HG03521 (cell line): ENCODE data around the gene NCAM2.

Experiments used
- ATAC-seq: cut with Tn5 transposase; IDR thresholded peaks from one replicate; pipeline ENCODE4 v1.9.1; 2021; ENCODE audit warnings: mild to moderate bottlenecking, moderate library complexity; ENCODE audit not compliant: unreplicated experiment

NCAM2 gene

DNA sequence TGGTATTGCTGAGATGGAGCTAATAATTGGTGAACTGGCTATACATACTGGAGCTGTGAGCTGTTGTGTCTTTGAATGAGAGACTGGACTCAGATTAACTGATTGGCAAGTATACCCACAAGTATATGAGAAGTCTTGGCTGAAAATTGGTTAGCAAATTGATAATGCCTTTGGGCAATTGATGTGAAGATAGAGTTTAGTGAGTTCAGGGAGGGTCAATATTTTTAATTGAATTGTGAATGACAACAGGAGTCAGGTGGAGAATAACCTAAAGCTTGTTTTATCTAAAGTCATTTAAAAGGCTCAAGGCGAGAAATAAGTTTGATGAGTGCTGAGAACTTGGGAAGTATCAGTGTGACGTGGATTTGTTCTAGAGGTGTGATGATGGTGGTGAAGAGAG is 27.5 kb downstream of the NCAM2 start:
- no peak for ATAC-seq

DNA sequence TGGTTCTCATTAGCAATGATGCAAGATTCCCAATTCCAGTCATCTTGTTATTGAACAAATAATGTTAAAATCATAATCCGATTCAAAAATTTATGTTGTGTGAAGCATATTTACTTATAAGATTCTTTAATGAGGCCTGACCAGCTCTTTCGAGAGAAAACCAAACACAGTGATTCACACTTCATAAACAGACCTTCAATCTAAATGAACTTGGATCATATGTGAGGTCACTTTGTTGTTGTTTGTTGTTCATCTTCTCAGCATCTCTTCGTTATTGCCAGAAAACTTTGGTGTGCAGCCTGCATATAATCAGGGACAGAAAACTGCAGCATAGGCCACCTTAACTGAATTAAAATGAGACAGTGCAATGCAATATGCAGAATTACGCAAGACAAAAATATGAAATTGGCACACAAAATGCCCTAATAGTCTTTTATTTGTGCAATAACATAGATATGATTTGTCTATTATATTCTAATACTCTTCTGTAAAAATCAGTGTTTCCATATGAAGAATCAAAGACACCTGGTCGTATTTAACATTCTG is 30.1 kb downstream of the NCAM2 start:
- ATAC-seq = no peak

DNA sequence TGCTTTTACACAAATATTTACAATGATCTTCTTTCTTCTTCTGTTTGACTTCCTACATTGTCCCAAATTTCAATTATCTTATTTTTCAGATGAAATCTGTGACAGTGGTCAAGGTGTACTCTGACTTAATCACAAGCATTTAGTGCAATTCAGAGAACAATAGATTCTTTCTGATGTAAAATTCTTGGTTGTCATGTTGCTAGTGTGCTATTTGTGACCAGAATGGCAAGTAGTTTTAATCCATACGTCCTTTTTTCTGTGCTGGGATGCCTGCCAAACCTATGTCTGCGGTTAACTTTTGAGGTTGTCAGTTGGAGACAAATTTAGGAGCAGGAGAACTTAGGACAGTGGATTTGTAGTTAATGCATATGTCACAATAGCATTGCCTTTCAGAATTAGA is 31.0 kb downstream of the NCAM2 start:
- ATAC-seq = no peak

GRCh38 chr21:21030311-21030710 is 32.1 kb downstream of the NCAM2 start:
- no peak for ATAC-seq

GRCh38 chr21:21034036-21034435 is 35.8 kb downstream of the NCAM2 start:
- ATAC-seq = no peak

DNA sequence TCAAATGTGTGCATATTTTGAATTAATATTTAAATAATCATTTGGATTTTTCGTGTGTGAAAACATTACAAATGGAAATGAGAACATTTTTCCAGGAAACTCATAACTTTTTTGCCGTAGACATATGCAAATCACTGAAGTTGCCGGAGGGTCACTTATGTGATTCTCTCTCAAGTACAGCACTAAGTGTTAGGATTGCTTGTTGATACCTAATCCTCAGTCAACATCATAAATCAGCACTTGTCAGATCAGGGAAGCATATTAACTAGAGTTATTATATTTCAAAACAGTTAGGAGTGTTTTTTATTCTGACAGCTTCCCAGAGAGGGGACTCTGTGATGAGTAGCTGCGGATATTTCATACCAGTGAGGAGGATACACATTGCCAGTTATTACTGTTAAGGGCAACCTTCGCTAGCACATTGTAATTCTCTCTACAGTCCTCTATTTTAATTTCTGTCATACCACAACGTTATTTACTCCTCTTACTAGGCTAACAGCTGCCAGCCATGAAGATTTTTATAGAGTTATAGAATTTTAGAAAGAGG is 41.5 kb downstream of the NCAM2 start:
- ATAC-seq = no peak

DNA sequence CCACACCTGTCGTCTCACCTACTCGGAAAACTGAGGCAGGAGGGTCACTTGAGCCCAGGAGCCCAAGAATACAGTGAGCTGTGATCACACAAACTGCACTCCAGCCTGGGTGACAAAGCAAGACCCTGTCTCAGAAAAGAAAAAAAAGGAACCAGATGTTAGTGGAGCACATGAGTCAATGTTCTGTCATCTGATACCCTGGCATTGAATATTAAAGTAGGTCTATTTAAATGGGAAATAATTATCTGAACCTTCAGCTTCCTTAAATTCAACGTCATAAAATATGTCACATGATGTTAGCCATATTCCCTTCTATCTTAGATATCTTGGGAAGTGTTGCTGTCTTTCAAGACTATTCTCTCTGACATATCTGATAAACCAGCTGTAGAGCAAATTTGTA is 47.3 kb downstream of the NCAM2 start:
- ATAC-seq = no peak

GRCh38 chr21:21046063-21046462 is 47.9 kb downstream of the NCAM2 start:
- ATAC-seq = no peak

DNA sequence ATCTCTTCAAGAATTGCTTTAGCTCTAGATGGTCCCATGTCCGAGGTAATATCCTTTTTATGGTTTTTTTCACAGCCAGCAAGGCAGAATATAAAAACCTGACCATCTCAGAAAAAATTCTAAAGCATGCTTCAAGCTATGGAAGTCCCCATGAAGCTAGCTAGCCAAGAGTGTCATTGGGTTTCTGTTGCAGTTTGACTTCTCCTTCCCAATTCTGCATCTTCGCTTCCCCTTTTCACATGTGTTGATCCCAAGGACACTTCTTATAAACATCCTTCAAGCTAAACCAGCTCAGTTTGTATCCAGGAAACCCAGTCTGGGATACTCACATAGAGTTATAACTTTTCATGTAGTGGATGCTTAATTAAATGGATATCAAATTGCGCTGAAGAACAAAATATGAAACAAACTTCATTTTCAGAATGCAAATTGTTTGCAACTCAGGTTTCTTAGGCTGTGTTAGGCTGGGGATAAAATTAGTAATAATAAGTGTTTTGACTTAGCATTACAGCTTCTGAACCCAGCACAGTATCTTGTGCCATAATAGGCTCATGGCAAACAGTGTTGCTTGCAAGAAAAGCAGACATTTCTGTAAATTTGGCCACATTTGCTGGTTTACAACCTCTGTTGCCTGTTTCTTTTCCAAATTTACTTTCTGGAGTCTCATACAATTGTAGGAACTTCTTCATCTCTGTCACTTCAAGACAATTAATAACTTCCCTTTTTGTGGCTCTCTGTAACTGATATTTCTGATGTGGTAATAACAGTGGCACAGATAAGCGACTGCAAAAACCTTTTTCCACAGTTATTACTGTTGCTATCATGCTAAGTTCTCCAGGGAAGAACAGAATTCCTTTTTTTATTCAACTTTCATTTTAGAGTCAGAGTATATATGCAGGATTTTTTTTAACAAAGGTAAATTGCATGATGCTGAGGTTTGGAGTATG is 53.2 kb downstream of the NCAM2 start:
- ATAC-seq = no peak

- ATAC-seq = no peak
These were observed 54.5 kb downstream of the NCAM2 start for GRCh38 chr21:21052672-21053071.

GRCh38 chr21:21057349-21058062 is 59.3 kb downstream of the NCAM2 start:
- no peak for ATAC-seq

- ATAC-seq = no peak
These were observed 65.6 kb downstream of the NCAM2 start for GRCh38 chr21:21063828-21064227.

- ATAC-seq = no peak
These were observed 66.1 kb downstream of the NCAM2 start for GRCh38 chr21:21064353-21064752.

GRCh38 chr21:21067375-21067774 is 69.2 kb downstream of the NCAM2 start:
- no peak for ATAC-seq

DNA sequence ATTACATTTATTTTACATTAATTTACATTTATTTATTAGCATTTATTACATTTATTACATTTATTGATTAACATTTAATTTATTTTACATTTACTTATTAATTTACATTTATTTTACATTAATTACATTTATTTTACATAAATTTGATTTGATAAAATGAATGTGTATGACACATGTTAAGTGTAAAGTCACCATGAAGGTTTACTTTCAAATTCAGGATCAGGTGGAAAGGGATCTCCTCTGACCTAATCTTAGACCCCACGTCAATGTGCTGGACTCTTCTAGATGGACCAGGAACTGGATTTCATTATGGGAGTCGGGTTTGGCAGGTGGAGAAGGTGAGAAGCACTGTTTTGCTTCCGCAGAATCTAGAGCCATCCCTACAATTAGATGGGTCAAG is 76.1 kb downstream of the NCAM2 start:
- ATAC-seq = no peak

DNA sequence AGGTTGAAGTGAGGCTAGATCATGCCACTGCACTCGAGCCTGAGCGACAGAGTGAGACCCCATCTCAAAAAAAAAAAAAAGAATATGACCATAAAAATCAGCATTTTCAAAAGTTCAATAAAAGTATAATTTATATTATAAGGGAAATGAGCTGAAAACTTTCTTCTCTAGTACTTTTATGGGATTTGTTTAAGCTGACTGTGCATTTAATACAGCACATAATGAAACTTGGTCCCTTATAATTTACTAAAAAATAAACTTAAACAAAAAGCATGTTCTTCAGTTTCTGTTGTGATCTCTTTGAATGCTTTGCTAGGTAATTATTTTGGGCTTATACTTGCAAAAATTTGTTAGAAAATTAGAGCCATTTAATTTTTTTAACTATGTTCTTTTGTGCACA is 77.8 kb downstream of the NCAM2 start:
- no peak for ATAC-seq

- ATAC-seq = no peak
These were observed 78.3 kb downstream of the NCAM2 start for GRCh38 chr21:21076491-21076890.

- no peak for ATAC-seq
These were observed 81.4 kb downstream of the NCAM2 start for GRCh38 chr21:21079646-21080045.

GRCh38 chr21:21084179-21084578 is 86.0 kb downstream of the NCAM2 start:
- no peak for ATAC-seq

- no peak for ATAC-seq
These were observed 87.0 kb downstream of the NCAM2 start for GRCh38 chr21:21085206-21085605.

DNA sequence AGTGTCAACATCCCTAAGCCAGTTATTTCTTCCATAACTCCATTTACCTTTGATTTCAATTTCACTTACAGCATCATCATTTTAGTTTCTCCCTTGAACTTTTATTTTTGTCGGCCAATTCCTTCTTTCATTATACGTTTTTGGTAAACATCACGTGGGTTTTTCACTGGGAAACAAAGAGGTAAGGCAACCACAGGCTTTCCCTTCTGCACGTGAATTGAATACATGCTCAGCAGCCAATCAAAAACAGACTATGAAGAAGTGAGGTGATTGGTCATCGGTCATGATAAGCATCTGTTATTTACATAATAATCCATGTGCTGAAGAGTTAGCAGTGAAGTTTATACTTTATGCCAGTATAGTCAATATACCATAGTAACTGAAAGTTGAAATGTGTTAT is 98.7 kb downstream of the NCAM2 start:
- no peak for ATAC-seq

- ATAC-seq = no peak
These were observed 99.3 kb downstream of the NCAM2 start for GRCh38 chr21:21097466-21097865.
